ENCODE results near the gene GADD45B. TPM values are rescaled to one million over a fixed set of nuclear protein-coding genes. Genes with fewer than 3 reads are reported as not detected.

The GADD45B gene
- polyA plus RNA-seq, 1 donor from 2014 or later = not detected

GRCh38 chr19:2434721-2435265 is 41.1 kb upstream of the GADD45B start:
- no peak overlapping the region for H3K9ac ChIP-seq (ENCODE audit: low read length)
- H2AFZ ChIP-seq (ENCODE audit: low read depth, low read length) = no peak overlapping the region
- H3K9me2 ChIP-seq (ENCODE audit: insufficient read depth, low read length) = no peaks in the 10 kb centered on the region
- H4K20me1 ChIP-seq (ENCODE audit: insufficient read depth) = no peaks in the 10 kb centered on the region
- H3K27ac ChIP-seq (ENCODE audit: low read length) = no peak overlapping the region
- no peaks in the 10 kb centered on the region for H3F3A ChIP-seq (ENCODE audit: insufficient read depth, low read length, poor library complexity, severe bottlenecking)
- TF ChIP-seq POLR2AphosphoS5 (IDR thresholded peaks at IDR 0.05) = no peak
- TF ChIP-seq EZH2 (IDR thresholded peaks at IDR 0.05; ENCODE audit: borderline replicate concordance, insufficient read depth, low read length, poor library complexity, severe bottlenecking) = no peak
- TF ChIP-seq SMC3 (conservative IDR thresholded peaks at IDR 0.05; ENCODE audit: poor library complexity) = no peak
- no peak for TF ChIP-seq EP300 (conservative IDR thresholded peaks at IDR 0.05; ENCODE audit: poor library complexity, severe bottlenecking)
- TF ChIP-seq RAD21 (conservative IDR thresholded peaks at IDR 0.05) = no peak
- no peak for TF ChIP-seq TAF1 (IDR thresholded peaks at IDR 0.05; ENCODE audit: low read depth)
- no peak for TF ChIP-seq REST (IDR thresholded peaks at IDR 0.05; ENCODE audit: borderline replicate concordance)
- TF ChIP-seq CTCF (IDR thresholded peaks at IDR 0.05; ENCODE audit: poor library complexity, severe bottlenecking) = no peak
- TF ChIP-seq MXI1 (conservative IDR thresholded peaks at IDR 0.05; ENCODE audit: poor library complexity, severe bottlenecking) = no peak
- no peak overlapping the region for H3K4me2 ChIP-seq (ENCODE audit: low read length)
- H3K79me2 ChIP-seq (replicated peaks; ENCODE audit: insufficient read depth, low read length) = no peaks in the 10 kb centered on the region
- H3K9me3 ChIP-seq (ENCODE audit: low read length) = no peaks in the 10 kb centered on the region
- H3K36me3 ChIP-seq (ENCODE audit: insufficient read depth, low read length) = peaks cover 7% of the 10 kb centered on the region
- no peaks in the 10 kb centered on the region for H3K27me3 ChIP-seq (ENCODE audit: insufficient read depth, low read depth, low read length)
- no peak overlapping the region for H3K4me3 ChIP-seq (ENCODE audit: low read length)

- Histone ChIP-seq H3K27me3 (ENCODE audit: insufficient read depth, low read depth, low read length) (no peaks in the 10 kb centered on the region), H3K27ac (ENCODE audit: low read length) (no peak overlapping the region), H3K4me2 (ENCODE audit: low read length) (no peak overlapping the region), H3K36me3 (ENCODE audit: insufficient read depth, low read length) (peaks cover 7% of the 10 kb centered on the region), H2AFZ (ENCODE audit: low read depth, low read length) (no peak overlapping the region), H3F3A (ENCODE audit: insufficient read depth, low read length, poor library complexity, severe bottlenecking) (no peaks in the 10 kb centered on the region), H3K4me3 (ENCODE audit: low read length) (no peak overlapping the region), H3K79me2 (replicated peaks; ENCODE audit: insufficient read depth, low read length) (no peaks in the 10 kb centered on the region), H4K20me1 (ENCODE audit: insufficient read depth) (no peaks in the 10 kb centered on the region), H3K9me3 (ENCODE audit: low read length) (no peaks in the 10 kb centered on the region), H3K9me2 (ENCODE audit: insufficient read depth, low read length) (no peaks in the 10 kb centered on the region), H3K9ac (ENCODE audit: low read length) (no peak overlapping the region)
- TF ChIP-seq MXI1 (conservative IDR thresholded peaks at IDR 0.05; ENCODE audit: poor library complexity, severe bottlenecking) (no peak), EZH2 (IDR thresholded peaks at IDR 0.05; ENCODE audit: borderline replicate concordance, insufficient read depth, low read length, poor library complexity, severe bottlenecking) (no peak), POLR2AphosphoS5 (IDR thresholded peaks at IDR 0.05) (no peak), EP300 (conservative IDR thresholded peaks at IDR 0.05; ENCODE audit: poor library complexity, severe bottlenecking) (no peak), CTCF (IDR thresholded peaks at IDR 0.05; ENCODE audit: poor library complexity, severe bottlenecking) (no peak), RAD21 (conservative IDR thresholded peaks at IDR 0.05) (no peak), REST (IDR thresholded peaks at IDR 0.05; ENCODE audit: borderline replicate concordance) (no peak), SMC3 (conservative IDR thresholded peaks at IDR 0.05; ENCODE audit: poor library complexity) (no peak), TAF1 (IDR thresholded peaks at IDR 0.05; ENCODE audit: low read depth) (no peak)
Measured at GRCh38 chr19:2436384-2436783, 39.5 kb upstream of the GADD45B start.

All from neural cell (in vitro differentiated cells).